HUES64 (cell line): Measurements from ENCODE around the gene BLOC1S5.

Experiments used
- H3K27ac ChIP-seq: 2 replicates; pipeline ENCODE4 v1.7.0; 2013; ENCODE audit warnings: low read depth, low read length, inconsistent platforms
- H3K27me3 ChIP-seq: 2 replicates; pipeline ENCODE4 v1.6.1; 2013; ENCODE audit warnings: mild to moderate bottlenecking, low read length; ENCODE audit not compliant: insufficient read depth
- H3K36me3 ChIP-seq: 2 replicates; pipeline ENCODE4 v1.6.1; 2013; ENCODE audit warnings: mild to moderate bottlenecking, low read length; ENCODE audit not compliant: insufficient read depth
- H3K4me1 ChIP-seq: 2 replicates; pipeline ENCODE4 v1.6.1; 2013; ENCODE audit warnings: mild to moderate bottlenecking, low read length, moderate library complexity; ENCODE audit not compliant: insufficient read depth
- H3K4me3 ChIP-seq: 2 replicates; pipeline ENCODE4 v1.5.1; 2013; ENCODE audit warnings: mild to moderate bottlenecking, low read length, moderate library complexity
- H3K9ac ChIP-seq: 2 replicates; pipeline ENCODE4 v1.6.1; 2013; ENCODE audit warnings: mild to moderate bottlenecking, low read depth, low read length
- H3K9me3 ChIP-seq: 2 replicates; pipeline ENCODE4 v1.6.1; 2013; ENCODE audit warnings: low read depth, low read length; ENCODE audit not compliant: insufficient read depth
- WGBS: fragments of 150-250, 120-280 bp; methylation state at CpG from one replicate; pipeline ENCODE4 v1.1.7; 2013; ENCODE audit warnings: missing lambda C conversion rate; 5-methylcytosine and 5-hydroxymethylcytosine counted together

The BLOC1S5 gene

DNA sequence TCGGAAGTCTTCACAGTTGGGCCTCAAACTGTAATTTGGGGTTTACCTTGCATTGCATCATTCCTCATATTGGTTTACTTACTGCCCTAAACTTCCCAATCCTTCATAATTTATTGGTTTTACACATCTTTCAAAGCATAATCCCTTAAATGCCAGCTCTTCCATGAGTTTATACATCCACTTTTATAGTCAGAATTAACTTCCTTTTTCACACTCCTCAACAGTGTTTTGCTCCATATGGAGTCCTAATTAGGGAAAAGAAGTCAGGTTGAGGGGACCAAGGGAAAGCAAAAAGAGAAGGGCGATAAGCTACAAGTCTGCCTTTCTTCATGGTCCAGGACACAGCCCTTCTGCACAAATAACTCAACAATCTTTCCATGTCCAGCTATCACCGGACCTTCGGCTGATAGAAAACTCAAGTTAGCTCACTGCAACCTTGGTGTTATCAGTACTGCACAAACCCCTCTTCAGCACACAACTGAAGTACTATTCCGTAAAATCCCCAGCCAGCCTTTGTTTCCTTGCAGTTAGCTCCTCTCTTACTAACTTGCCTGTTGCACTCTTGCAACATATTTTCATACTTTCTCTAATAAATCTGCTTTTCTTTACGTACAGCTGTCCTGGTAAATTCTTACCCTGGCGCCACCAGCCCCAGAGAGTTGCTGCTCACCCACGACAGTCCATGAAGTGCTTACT is 36.1 kb upstream of the BLOC1S5 start:
- H3K9me3 ChIP-seq = no peaks in the 10 kb centered on the region
- H3K36me3 ChIP-seq = peaks cover 47% of the 10 kb centered on the region
- 96% methylated on average over 8 of the region's 8 CpGs for WGBS
- H3K27ac ChIP-seq = no peak overlapping the region
- no peaks in the 10 kb centered on the region for H3K27me3 ChIP-seq
- peak overlapping the region; percentile 23 for H3K4me3 ChIP-seq
- peak overlapping the region; percentile 23; the same call in 1 of the 2 replicates for H3K9ac ChIP-seq
- peaks cover 5% of the 10 kb centered on the region; the same call in 1 of the 2 replicates for H3K4me1 ChIP-seq

DNA sequence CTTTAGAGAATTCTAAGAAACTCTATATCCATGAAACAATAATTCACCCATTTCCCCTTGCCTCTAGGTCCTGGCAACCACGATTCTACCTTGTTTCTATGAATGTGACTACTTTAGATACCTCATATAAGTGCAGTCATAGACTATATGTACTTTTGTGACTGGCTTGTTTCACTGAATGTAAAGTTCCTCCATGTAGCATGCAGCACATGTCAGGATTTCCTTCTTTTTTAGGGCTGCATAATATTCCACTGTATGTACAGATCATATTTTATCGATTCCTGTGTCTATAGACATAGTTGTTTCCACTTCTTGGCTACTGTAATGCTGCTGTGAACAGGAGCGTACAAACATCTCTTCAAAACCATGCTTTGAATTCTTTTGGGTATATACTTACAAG is 26.5 kb upstream of the BLOC1S5 start:
- no peak overlapping the region for H3K9ac ChIP-seq
- H3K4me3 ChIP-seq = no peak overlapping the region
- H3K36me3 ChIP-seq = peaks cover 98% of the 10 kb centered on the region
- no peaks in the 10 kb centered on the region for H3K27me3 ChIP-seq
- no peaks in the 10 kb centered on the region for H3K4me1 ChIP-seq
- H3K9me3 ChIP-seq = peaks cover 13% of the 10 kb centered on the region; the same call in 1 of the 2 replicates
- WGBS = 92% methylated on average over 3 of the region's 3 CpGs
- H3K27ac ChIP-seq = no peak overlapping the region

DNA sequence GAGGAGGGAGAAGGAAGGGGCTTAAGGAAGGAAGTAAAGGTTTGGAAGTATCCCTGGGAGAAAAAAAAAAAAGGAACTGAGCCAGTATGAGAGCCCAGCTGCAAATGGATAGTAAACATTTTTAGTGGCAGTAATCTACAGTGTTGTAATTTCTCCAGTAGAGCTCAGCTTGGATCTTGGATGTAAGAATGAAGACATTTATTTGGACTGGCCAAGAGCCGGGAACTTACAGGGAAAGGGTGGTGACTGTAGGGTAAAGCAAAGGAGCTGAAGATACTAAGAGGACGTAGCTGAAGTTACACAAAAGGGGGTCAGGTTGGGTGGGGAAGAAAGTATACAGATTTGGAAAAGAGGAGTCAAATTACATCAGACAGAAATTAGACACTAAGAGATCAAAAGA is 24.7 kb upstream of the BLOC1S5 start:
- Histone ChIP-seq H3K27ac (no peak overlapping the region), H3K9me3 (peaks cover 13% of the 10 kb centered on the region; the same call in 1 of the 2 replicates), H3K4me3 (no peak overlapping the region), H3K9ac (no peak overlapping the region), H3K4me1 (no peaks in the 10 kb centered on the region), H3K36me3 (peaks cover 93% of the 10 kb centered on the region), H3K27me3 (no peaks in the 10 kb centered on the region)
- 96% methylated on average over 2 of the region's 2 CpGs for WGBS

DNA sequence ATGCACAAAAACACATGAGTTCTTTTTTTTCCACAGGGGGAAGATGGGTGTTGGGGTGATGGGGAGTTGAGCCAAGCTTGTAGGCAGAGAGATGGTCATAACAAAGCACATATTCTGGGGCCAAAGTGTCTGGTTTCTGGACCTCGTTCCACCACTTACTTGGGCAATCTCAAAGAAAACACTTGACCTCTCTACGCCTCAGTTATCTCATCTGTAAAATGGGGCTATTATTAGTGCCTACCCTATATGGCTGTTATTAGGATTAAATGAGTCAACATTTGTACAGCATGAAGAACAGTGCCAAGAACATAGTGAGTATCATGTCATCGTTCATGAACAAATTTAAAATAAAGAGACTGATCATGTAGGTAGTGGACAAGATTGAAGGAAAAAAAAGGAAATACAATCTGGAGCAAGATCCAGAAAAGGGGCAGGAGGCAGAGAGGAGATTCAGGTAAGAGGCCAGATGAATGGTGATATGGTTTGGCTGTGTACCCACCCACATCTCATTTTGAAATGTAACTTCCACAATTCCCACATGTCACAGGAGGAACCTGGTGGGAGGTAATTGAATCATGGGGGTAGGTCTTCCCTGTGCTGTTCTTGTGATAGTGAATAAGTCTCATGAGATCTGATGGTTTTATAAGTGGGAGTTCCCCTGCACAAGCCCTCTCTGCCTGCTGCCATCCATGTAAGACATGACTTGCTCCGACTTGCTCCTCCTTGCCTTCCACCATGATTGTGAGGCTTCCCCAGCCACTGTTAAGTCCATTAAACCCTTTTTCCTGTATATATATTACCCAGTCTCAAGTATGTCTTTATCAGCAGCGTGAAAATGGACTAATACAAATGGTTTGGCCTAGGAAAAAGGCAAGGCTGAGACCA is 23.9 kb upstream of the BLOC1S5 start:
- Histone ChIP-seq H3K4me1 (no peaks in the 10 kb centered on the region), H3K9me3 (peaks cover 13% of the 10 kb centered on the region; the same call in 1 of the 2 replicates), H3K27me3 (no peaks in the 10 kb centered on the region), H3K9ac (no peak overlapping the region), H3K27ac (no peak overlapping the region), H3K36me3 (peaks cover 93% of the 10 kb centered on the region), H3K4me3 (no peak overlapping the region)
- WGBS = 97% methylated on average over 4 of the region's 5 CpGs

DNA sequence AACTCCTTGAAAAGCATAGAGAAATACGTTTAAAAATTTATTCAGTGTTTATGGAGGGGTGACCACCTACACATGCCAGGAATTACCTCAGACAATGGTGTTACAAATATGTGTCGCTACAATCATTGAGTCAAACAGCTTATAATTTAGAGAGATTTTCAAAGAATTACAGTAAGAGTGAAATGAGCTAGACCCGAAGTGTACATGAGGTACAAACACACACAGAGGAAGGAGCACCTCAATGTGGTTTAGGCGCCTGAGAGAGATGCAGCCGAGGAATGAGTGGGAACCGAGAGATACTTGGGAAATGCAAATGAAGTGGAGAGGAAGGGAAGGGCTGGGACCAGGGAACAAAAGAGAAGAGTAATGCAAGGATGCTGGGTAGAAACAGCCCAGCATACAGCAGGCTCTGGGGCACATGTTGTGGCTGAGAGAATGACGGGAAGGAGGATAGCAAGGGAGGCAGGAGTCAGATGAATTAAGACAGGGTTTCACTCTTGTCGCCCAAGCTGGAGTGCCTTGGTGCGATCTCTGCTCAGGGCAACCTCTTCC is 22.6 kb upstream of the BLOC1S5 start:
- H3K4me3 ChIP-seq = no peak overlapping the region
- H3K27me3 ChIP-seq = no peaks in the 10 kb centered on the region
- no peak overlapping the region for H3K27ac ChIP-seq
- H3K9me3 ChIP-seq = peaks cover 13% of the 10 kb centered on the region; the same call in 1 of the 2 replicates
- WGBS = 88% methylated on average over 9 of the region's 9 CpGs
- H3K4me1 ChIP-seq = no peaks in the 10 kb centered on the region
- peaks cover 87% of the 10 kb centered on the region for H3K36me3 ChIP-seq
- no peak overlapping the region for H3K9ac ChIP-seq

DNA sequence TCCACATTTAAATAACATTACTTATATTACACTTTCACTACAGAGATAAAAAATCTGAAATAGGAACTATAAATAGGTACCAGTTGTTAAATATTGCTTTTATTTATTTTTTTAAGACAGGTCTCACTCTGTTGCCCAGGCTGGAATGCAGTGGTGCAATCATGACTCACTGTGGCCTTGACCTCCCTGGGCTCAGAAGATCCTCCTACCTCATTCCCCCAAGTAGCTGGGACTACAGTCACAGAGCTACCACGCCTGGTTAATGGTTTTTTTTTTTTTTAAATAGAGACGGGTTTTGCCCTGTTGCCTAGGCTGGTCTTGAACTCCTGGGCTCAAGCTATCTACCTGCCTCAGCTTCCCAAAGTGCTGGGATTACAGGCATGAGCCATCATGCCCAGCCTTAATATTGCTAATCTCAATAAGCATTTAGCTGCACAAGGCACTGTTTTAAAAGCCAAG is 20.9 kb upstream of the BLOC1S5 start:
- WGBS = 84% methylated on average over 2 of the region's 2 CpGs
- peaks cover 13% of the 10 kb centered on the region; the same call in 1 of the 2 replicates for H3K9me3 ChIP-seq
- H3K4me3 ChIP-seq = no peak overlapping the region
- peaks cover 87% of the 10 kb centered on the region for H3K36me3 ChIP-seq
- H3K27me3 ChIP-seq = no peaks in the 10 kb centered on the region
- H3K27ac ChIP-seq = no peak overlapping the region
- H3K9ac ChIP-seq = no peak overlapping the region
- H3K4me1 ChIP-seq = no peaks in the 10 kb centered on the region

DNA sequence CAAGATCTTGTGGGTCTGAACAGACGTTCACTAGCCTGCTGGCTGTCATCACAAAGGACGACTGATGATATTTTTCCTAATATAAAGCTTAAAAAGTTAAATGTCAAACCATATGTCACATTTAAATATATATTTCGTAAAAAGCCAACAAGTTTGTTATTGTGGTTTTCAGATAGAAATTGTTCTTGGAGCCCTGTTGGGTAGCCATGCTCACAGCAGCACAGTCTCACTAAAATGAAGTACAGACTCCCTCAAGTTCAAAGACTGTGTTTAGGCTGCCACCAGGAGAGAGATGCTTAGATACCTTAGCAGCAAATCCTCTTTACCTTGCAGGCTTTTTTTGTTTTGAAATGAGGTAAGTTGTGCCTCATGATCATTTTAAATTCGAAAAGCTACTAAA is 20.4 kb upstream of the BLOC1S5 start:
- Histone ChIP-seq H3K27ac (no peak overlapping the region), H3K36me3 (peaks cover 87% of the 10 kb centered on the region), H3K4me3 (no peak overlapping the region)

DNA sequence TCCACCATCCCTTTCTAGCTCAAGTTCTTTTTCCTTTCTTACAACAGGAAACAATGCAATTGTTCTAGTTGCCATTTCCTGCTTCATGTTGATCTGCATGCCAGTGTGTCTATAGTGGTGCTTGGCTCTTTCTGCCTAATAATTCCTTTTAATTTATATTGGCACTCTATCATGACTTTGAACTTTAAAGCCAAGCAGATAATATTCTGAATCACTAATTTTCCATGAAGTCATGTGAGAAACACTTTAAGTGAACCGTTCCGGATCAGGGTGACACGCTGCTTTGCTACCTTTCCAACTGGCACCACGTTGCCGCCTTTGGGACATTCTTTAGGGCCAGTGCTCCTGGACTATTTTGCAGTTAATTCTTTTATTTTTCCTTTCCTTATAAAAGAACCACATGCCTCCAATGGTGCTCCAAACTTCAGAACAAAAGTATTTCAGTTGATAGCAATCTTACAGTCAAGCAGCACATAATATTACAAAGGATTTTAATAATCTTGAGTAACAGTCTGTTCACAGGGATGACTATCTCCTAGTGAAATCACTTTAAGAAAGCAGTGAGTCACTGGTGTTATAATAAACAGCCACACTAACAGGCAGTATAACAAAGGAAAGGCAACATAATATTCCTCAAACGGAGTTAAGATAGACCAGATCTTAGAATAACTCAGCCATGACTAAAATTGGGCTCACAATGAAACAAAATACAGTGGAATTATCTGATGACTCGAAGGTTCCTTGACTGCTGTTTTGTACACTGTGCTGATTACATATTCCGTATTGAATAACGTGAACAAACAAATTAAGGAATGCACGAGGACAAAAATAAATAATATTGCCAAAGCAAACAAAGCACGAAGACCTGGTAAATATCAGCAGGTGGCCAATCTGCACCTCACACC is 19.0 kb upstream of the BLOC1S5 start:
- Histone ChIP-seq H3K4me1 (no peaks in the 10 kb centered on the region), H3K27ac (no peak overlapping the region), H3K36me3 (peaks cover 87% of the 10 kb centered on the region), H3K27me3 (no peaks in the 10 kb centered on the region), H3K4me3 (no peak overlapping the region), H3K9ac (no peak overlapping the region), H3K9me3 (no peaks in the 10 kb centered on the region)
- 82% methylated on average over 11 of the region's 11 CpGs for whole genome bisulfite sequencing

More for the DNA sequence above, 20.4 kb upstream of the BLOC1S5 start:
- 83% methylated on average over 2 of the region's 4 CpGs for WGBS
- no peaks in the 10 kb centered on the region for H3K4me1 ChIP-seq
- peaks cover 11% of the 10 kb centered on the region; the same call in 1 of the 2 replicates for H3K9me3 ChIP-seq
- H3K9ac ChIP-seq = no peak overlapping the region
- no peaks in the 10 kb centered on the region for H3K27me3 ChIP-seq

DNA sequence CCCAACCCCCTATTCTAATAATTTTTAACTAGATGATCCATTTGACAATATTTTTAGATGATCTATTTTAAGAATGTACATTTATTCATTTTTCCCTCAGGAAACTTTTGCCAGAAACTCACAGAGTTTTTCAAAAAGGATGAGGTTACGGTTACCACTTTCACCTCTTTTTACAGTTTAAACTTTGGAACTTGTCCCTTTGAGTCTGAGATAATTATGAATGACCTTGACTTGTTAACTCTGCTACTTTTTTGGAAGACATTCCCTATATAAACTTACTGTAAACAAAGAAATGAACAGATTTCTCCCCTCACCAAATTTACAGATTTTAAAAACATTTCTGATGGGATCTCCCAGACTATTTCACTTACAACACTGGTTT is 18.4 kb upstream of the BLOC1S5 start:
- H3K36me3 ChIP-seq = peaks cover 84% of the 10 kb centered on the region
- 100% methylated on average over 1 of the region's 1 CpG for WGBS

DNA sequence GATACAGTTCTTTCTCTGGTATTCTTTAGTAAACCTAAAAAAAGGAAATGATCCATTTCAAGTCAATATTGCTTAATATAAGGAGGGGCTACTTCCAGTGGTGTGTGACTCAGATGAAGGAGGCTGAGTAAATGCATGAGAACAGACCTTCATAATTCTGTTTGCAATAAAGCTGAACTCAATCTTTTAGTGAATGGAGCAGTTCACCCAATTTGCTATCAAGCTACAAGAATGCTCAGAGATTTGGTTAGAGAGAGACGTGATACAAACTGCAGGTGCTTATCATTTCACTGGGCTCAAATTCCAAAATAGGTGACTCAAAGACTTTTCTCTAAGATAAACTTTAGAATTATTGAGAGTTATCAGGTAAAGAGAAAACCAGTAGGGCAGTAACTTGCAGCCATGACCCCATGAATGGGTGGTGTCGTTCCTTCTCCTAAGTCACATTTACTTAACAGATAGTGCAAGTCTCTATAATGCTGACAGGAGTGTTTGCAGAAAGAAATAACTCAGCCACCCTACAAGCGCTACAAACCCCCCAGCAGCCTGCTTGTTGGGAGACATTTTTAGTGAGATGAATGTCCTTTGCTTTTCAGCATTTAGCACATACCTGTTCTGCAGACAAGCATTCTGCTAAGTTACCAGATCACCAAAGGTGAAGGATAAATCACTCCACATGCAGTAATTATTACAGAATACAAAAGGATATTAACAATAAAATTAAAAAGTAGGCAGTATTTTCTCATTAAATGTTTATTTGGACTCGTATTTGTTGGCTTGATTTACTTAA is 16.4 kb upstream of the BLOC1S5 start:
- Histone ChIP-seq H3K27ac (no peak overlapping the region), H3K9me3 (no peaks in the 10 kb centered on the region), H3K4me3 (no peak overlapping the region), H3K4me1 (no peaks in the 10 kb centered on the region), H3K36me3 (peaks cover 67% of the 10 kb centered on the region), H3K27me3 (no peaks in the 10 kb centered on the region), H3K9ac (no peak overlapping the region)
- 96% methylated on average over 2 of the region's 4 CpGs for WGBS

More for the DNA sequence above, 18.4 kb upstream of the BLOC1S5 start:
- Histone ChIP-seq H3K4me3 (no peak overlapping the region), H3K4me1 (no peaks in the 10 kb centered on the region), H3K27me3 (no peaks in the 10 kb centered on the region), H3K9ac (no peak overlapping the region), H3K9me3 (no peaks in the 10 kb centered on the region), H3K27ac (no peak overlapping the region)
